Measurements from ENCODE around the gene TTLL10.

TTLL10 gene

DNA sequence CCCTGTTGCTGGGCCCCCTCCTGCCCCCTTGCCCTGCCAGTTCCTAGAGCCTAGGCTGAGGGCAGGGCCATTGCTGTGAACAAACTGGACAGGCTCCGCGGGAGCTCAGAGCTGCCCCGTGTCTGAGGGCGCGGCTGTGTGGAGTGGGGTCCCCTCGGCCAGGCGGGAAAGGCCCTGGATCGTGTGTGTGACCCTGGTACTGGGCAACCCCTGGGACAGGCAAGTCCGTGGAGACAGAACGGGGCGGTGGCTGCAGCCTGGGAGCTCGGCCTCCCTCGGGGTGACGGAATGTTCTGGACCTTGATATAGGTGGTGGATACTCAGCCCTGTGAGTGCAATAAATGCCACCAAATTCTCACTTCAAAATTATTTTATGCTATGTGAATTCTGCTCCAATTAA, 30.0 kb upstream of the TTLL10 start:
- no peak overlapping the region; the same call in 1 of the 2 replicates for H3K9ac ChIP-seq (ENCODE audit: low read length)
- no peaks in the 10 kb centered on the region for H4K20me1 ChIP-seq (ENCODE audit: low read depth, low read length)
- H3K9me2 ChIP-seq (replicated peaks; ENCODE audit: insufficient read depth, low read length) = no peaks in the 10 kb centered on the region
- no peak overlapping the region for H3K4me3 ChIP-seq (ENCODE audit: insufficient read depth, low read length, poor library complexity, severe bottlenecking)
- no peak overlapping the region for H3K4me2 ChIP-seq (ENCODE audit: low read depth, low read length, poor library complexity, severe bottlenecking)
- H3K79me2 ChIP-seq (ENCODE audit: insufficient read depth, low read length) = no peaks in the 10 kb centered on the region
- no peaks in the 10 kb centered on the region for H3K36me3 ChIP-seq (ENCODE audit: low read length)
- TF ChIP-seq CTCF (IDR thresholded peaks at IDR 0.05; ENCODE audit: insufficient read depth, low read length, poor library complexity, severe bottlenecking) (no peak), EZH2phosphoT487 (conservative IDR thresholded peaks at IDR 0.05; ENCODE audit: low read length) (no peak)
- H3F3A ChIP-seq (ENCODE audit: insufficient read depth) = no peaks in the 10 kb centered on the region
- no peaks in the 10 kb centered on the region for H3K9me3 ChIP-seq (ENCODE audit: insufficient read depth, low read length)
- no peak overlapping the region for H2AFZ ChIP-seq (ENCODE audit: low read depth, low read length, severe bottlenecking)
- no peaks in the 10 kb centered on the region for H3K27me3 ChIP-seq (ENCODE audit: low read length)
- H3K27ac ChIP-seq (ENCODE audit: low read depth, low read length) = no peak overlapping the region

- Histone ChIP-seq H2AFZ (ENCODE audit: low read depth, low read length, severe bottlenecking) (peak overlapping the region; percentile 46), H3K9ac (ENCODE audit: low read length) (peak overlapping the region; percentile 48)
Observed at GRCh38 chr1:1144122-1144842, 29.4 kb upstream of the TTLL10 start.

GRCh38 chr1:1144843-1145546, 28.7 kb upstream of the TTLL10 start:
- peak overlapping the region; percentile 48 for H3K9ac ChIP-seq (ENCODE audit: low read length)
- H3K79me2 ChIP-seq (ENCODE audit: insufficient read depth, low read length) = no peaks in the 10 kb centered on the region
- no peaks in the 10 kb centered on the region for H3K9me3 ChIP-seq (ENCODE audit: insufficient read depth, low read length)
- no peak overlapping the region for H3K4me3 ChIP-seq (ENCODE audit: insufficient read depth, low read length, poor library complexity, severe bottlenecking)
- H3F3A ChIP-seq (ENCODE audit: insufficient read depth) = no peaks in the 10 kb centered on the region
- H3K36me3 ChIP-seq (ENCODE audit: low read length) = no peaks in the 10 kb centered on the region
- no peak overlapping the region for H2AFZ ChIP-seq (ENCODE audit: low read depth, low read length, severe bottlenecking)
- H4K20me1 ChIP-seq (ENCODE audit: low read depth, low read length) = no peaks in the 10 kb centered on the region
- TF ChIP-seq CTCF (IDR thresholded peaks at IDR 0.05; ENCODE audit: insufficient read depth, low read length, poor library complexity, severe bottlenecking) (no peak), EZH2phosphoT487 (conservative IDR thresholded peaks at IDR 0.05; ENCODE audit: low read length) (no peak)
- H3K27ac ChIP-seq (ENCODE audit: low read depth, low read length) = peak overlapping the region; percentile 79
- H3K9me2 ChIP-seq (replicated peaks; ENCODE audit: insufficient read depth, low read length) = no peaks in the 10 kb centered on the region
- H3K4me2 ChIP-seq (ENCODE audit: low read depth, low read length, poor library complexity, severe bottlenecking) = no peak overlapping the region
- H3K27me3 ChIP-seq (ENCODE audit: low read length) = no peaks in the 10 kb centered on the region

More at GRCh38 chr1:1144122-1144842, 29.4 kb upstream of the TTLL10 start:
- H4K20me1 ChIP-seq (ENCODE audit: low read depth, low read length) = no peaks in the 10 kb centered on the region
- no peaks in the 10 kb centered on the region for H3F3A ChIP-seq (ENCODE audit: insufficient read depth)
- peak overlapping the region; percentile 79 for H3K27ac ChIP-seq (ENCODE audit: low read depth, low read length)
- H3K9me2 ChIP-seq (replicated peaks; ENCODE audit: insufficient read depth, low read length) = no peaks in the 10 kb centered on the region
- TF ChIP-seq CTCF (IDR thresholded peaks at IDR 0.05; ENCODE audit: insufficient read depth, low read length, poor library complexity, severe bottlenecking) (no peak), EZH2phosphoT487 (conservative IDR thresholded peaks at IDR 0.05; ENCODE audit: low read length) (no peak)
- H3K4me3 ChIP-seq (ENCODE audit: insufficient read depth, low read length, poor library complexity, severe bottlenecking) = no peak overlapping the region
- no peaks in the 10 kb centered on the region for H3K36me3 ChIP-seq (ENCODE audit: low read length)
- H3K27me3 ChIP-seq (ENCODE audit: low read length) = no peaks in the 10 kb centered on the region
- peak overlapping the region; percentile 29 for H3K4me2 ChIP-seq (ENCODE audit: low read depth, low read length, poor library complexity, severe bottlenecking)
- H3K79me2 ChIP-seq (ENCODE audit: insufficient read depth, low read length) = no peaks in the 10 kb centered on the region
- H3K9me3 ChIP-seq (ENCODE audit: insufficient read depth, low read length) = no peaks in the 10 kb centered on the region
